Endothelial cell (in vitro differentiated cells): ENCODE measurements around the gene PPP2R5D. TPM values are rescaled to one million over a fixed set of nuclear protein-coding genes. Genes with fewer than 3 reads are reported as not detected.
"Not testable (repeated sequence)": the region's sequence is repeated elsewhere in the genome, so short reads cannot be mapped to it uniquely, and the experiment has no call there.

Experiments used
- DNase-seq: peaks from one replicate; pipeline ENCODE4 v3.0.0; 2021; ENCODE audit warnings: low spot score
- H3K27ac Mint-ChIP-seq: one replicate; pipeline ENCODE4 v1.8.0; 2021; ENCODE audit warnings: mixed read lengths, inconsistent platforms; ENCODE audit not compliant: unreplicated experiment
- H3K27me3 Mint-ChIP-seq: one replicate; pipeline ENCODE4 v1.8.0; 2021; ENCODE audit warnings: mild to moderate bottlenecking, moderate library complexity, mixed read lengths, inconsistent platforms; ENCODE audit not compliant: unreplicated experiment
- H3K36me3 Mint-ChIP-seq: one replicate; pipeline ENCODE4 v1.8.0; 2021; ENCODE audit warnings: mild to moderate bottlenecking, low read depth, mixed read lengths, inconsistent platforms; ENCODE audit not compliant: unreplicated experiment
- H3K4me1 Mint-ChIP-seq: one replicate; pipeline ENCODE4 v1.8.0; 2021; ENCODE audit warnings: mild to moderate bottlenecking, mixed read lengths, inconsistent platforms; ENCODE audit not compliant: unreplicated experiment
- H3K4me3 Mint-ChIP-seq: one replicate; pipeline ENCODE4 v1.8.0; 2021; ENCODE audit warnings: mild to moderate bottlenecking, mixed read lengths, inconsistent platforms; ENCODE audit not compliant: unreplicated experiment
- H3K9me3 Mint-ChIP-seq: one replicate; pipeline ENCODE4 v1.8.0; 2021; ENCODE audit warnings: mixed read lengths, inconsistent platforms; ENCODE audit not compliant: unreplicated experiment
- CTCF ChIP-seq: fragments of 200-600 bp; sonication (generic); IDR thresholded peaks from one replicate; pipeline ENCODE4 v1.5.0; 2021; ENCODE audit warnings: antibody characterized with exemption; ENCODE audit not compliant: unreplicated experiment
- total RNA-seq: library from RNA; stranded (reverse); fragmentation: NEBNext Ultra II Directional; extraction: Animal tissue kit (Norgen Biotek cat#: 25700); gene quantifications from one replicate; pipeline ENCODE4 v1.2.1, GENCODE V29; 2021; ENCODE audit not compliant: unreplicated experiment

The PPP2R5D gene
- total RNA-seq, 1 donor from 2014 or later = 58.0 TPM

GRCh38 chr6:42942444-42942843, 41.9 kb upstream of the PPP2R5D start:
- Mint-ChIP-seq H3K4me1 (peaks cover 6% of the 10 kb centered on the region), H3K36me3 (peaks cover 19% of the 10 kb centered on the region), H3K27ac (peak overlapping the region; percentile 62), H3K4me3 (no peak overlapping the region), H3K27me3 (peaks cover 2% of the 10 kb centered on the region), H3K9me3 (no peaks in the 10 kb centered on the region)
- DNase-seq = no peak
- no peak for TF ChIP-seq CTCF

GRCh38 chr6:42947950-42948349, 36.4 kb upstream of the PPP2R5D start:
- no peak overlapping the region for H3K27ac Mint-ChIP-seq

GRCh38 chr6:42952389-42952788, 32.0 kb upstream of the PPP2R5D start:
- no peak for TF ChIP-seq CTCF
- Mint-ChIP-seq H3K27ac (no peak overlapping the region), H3K4me3 (no peak overlapping the region), H3K27me3 (peaks cover 3% of the 10 kb centered on the region), H3K36me3 (peaks cover 4% of the 10 kb centered on the region), H3K4me1 (no peaks in the 10 kb centered on the region), H3K9me3 (no peaks in the 10 kb centered on the region)
- no peak for DNase-seq

More at GRCh38 chr6:42947950-42948349, 36.4 kb upstream of the PPP2R5D start:
- no peak for TF ChIP-seq CTCF
- no peak overlapping the region for H3K4me3 Mint-ChIP-seq
- H3K27me3 Mint-ChIP-seq = peaks cover 4% of the 10 kb centered on the region
- no peaks in the 10 kb centered on the region for H3K4me1 Mint-ChIP-seq
- DNase-seq = no peak
- H3K9me3 Mint-ChIP-seq = no peaks in the 10 kb centered on the region
- peaks cover 8% of the 10 kb centered on the region for H3K36me3 Mint-ChIP-seq

- not testable (repeated sequence) for H3K27me3 Mint-ChIP-seq, H3K4me3 Mint-ChIP-seq, H3K4me1 Mint-ChIP-seq, H3K9me3 Mint-ChIP-seq, H3K36me3 Mint-ChIP-seq, H3K27ac Mint-ChIP-seq, DNase-seq
These were observed 30.0 kb upstream of the PPP2R5D start for GRCh38 chr6:42954405-42954804.

GRCh38 chr6:42958125-42958524, 26.2 kb upstream of the PPP2R5D start:
- Mint-ChIP-seq H3K36me3 (peaks cover 12% of the 10 kb centered on the region), H3K4me3 (no peak overlapping the region), H3K27ac (no peak overlapping the region), H3K4me1 (peaks cover 5% of the 10 kb centered on the region), H3K27me3 (peaks cover 6% of the 10 kb centered on the region), H3K9me3 (no peaks in the 10 kb centered on the region)
- no peak for TF ChIP-seq CTCF
- DNase-seq = no peak

GRCh38 chr6:42959917-42960242, 24.5 kb upstream of the PPP2R5D start:
- TF ChIP-seq CTCF = no peak
- Mint-ChIP-seq H3K4me1 (peaks cover 5% of the 10 kb centered on the region), H3K27me3 (peaks cover 6% of the 10 kb centered on the region), H3K27ac (no peak overlapping the region), H3K9me3 (no peaks in the 10 kb centered on the region), H3K4me3 (peak overlapping the region; percentile 38), H3K36me3 (peaks cover 16% of the 10 kb centered on the region)
- no peak for DNase-seq
